WTC11 (cell line): Measurements from ENCODE around the gene NBAS.

Source experiments
- ATF1 ChIP-seq: sonication (generic); formaldehyde crosslinking; IDR thresholded peaks from 2 replicates; pipeline ENCODE4 v1.8.1; 2023; ENCODE audit warnings: mild to moderate bottlenecking, moderate library complexity, missing genetic modification reagents
- CREB1 ChIP-seq: sonication (generic); formaldehyde crosslinking; IDR thresholded peaks from 2 replicates; pipeline ENCODE4 v1.8.0; 2023; ENCODE audit warnings: mild to moderate bottlenecking, missing genetic modification reagents
- CTCF ChIP-seq: fragments of 200-600 bp; IDR thresholded peaks from 2 replicates; pipeline ENCODE4 v1.8.0; 2022; ENCODE audit warnings: antibody characterized with exemption
- E2F4 ChIP-seq: sonication (generic); formaldehyde crosslinking; IDR thresholded peaks from 2 replicates; pipeline ENCODE4 v1.8.1; 2022; ENCODE audit warnings: low read depth, mild to moderate bottlenecking, moderate library complexity, missing genetic modification reagents, borderline replicate concordance
- FOXJ3 ChIP-seq: sonication (generic); formaldehyde crosslinking; IDR thresholded peaks from 2 replicates; pipeline ENCODE4 v1.9.0; 2021; ENCODE audit warnings: missing genetic modification reagents, mild to moderate bottlenecking, borderline replicate concordance
- JUN ChIP-seq: sonication (generic); formaldehyde crosslinking; IDR thresholded peaks from 2 replicates; pipeline ENCODE4 v1.8.0; 2023; ENCODE audit warnings: mild to moderate bottlenecking, missing genetic modification reagents
- KAT7 ChIP-seq: sonication (generic); formaldehyde crosslinking; IDR thresholded peaks from 2 replicates; pipeline ENCODE4 v1.8.1; 2023; ENCODE audit warnings: missing genetic modification reagents, mild to moderate bottlenecking, borderline replicate concordance
- PRRX2 ChIP-seq: fragments of 250-450 bp; sonication (Bioruptor Pico); IDR thresholded peaks from 2 replicates; pipeline ENCODE4 v1.8.0; 2021; ENCODE audit warnings: mild to moderate bottlenecking
- ZNF263 ChIP-seq: sonication (generic); formaldehyde crosslinking; IDR thresholded peaks from 2 replicates; pipeline ENCODE4 v1.8.1; 2022; ENCODE audit warnings: low read depth, mild to moderate bottlenecking, moderate library complexity, missing genetic modification reagents
- ZNF281 ChIP-seq: sonication (generic); formaldehyde crosslinking; IDR thresholded peaks from 2 replicates; pipeline ENCODE4 v1.8.0; 2023; ENCODE audit warnings: mild to moderate bottlenecking, missing genetic modification reagents
- TF ChIP-seq, protein P1 (sequence below): sonication (generic); formaldehyde crosslinking; IDR thresholded peaks from 2 replicates; pipeline ENCODE4 v1.8.0; 2022; ENCODE audit warnings: mild to moderate bottlenecking, missing genetic modification reagents
- TF ChIP-seq, protein P2 (sequence below): sonication (generic); formaldehyde crosslinking; IDR thresholded peaks from 2 replicates; pipeline ENCODE4 v1.8.1; 2023; ENCODE audit warnings: mild to moderate bottlenecking, missing genetic modification reagents

- TF ChIP-seq, protein P1, sequence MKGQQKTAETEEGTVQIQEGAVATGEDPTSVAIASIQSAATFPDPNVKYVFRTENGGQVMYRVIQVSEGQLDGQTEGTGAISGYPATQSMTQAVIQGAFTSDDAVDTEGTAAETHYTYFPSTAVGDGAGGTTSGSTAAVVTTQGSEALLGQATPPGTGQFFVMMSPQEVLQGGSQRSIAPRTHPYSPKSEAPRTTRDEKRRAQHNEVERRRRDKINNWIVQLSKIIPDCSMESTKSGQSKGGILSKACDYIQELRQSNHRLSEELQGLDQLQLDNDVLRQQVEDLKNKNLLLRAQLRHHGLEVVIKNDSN (CRISPR knock-in tag), result no peak
- TF ChIP-seq, protein P2, sequence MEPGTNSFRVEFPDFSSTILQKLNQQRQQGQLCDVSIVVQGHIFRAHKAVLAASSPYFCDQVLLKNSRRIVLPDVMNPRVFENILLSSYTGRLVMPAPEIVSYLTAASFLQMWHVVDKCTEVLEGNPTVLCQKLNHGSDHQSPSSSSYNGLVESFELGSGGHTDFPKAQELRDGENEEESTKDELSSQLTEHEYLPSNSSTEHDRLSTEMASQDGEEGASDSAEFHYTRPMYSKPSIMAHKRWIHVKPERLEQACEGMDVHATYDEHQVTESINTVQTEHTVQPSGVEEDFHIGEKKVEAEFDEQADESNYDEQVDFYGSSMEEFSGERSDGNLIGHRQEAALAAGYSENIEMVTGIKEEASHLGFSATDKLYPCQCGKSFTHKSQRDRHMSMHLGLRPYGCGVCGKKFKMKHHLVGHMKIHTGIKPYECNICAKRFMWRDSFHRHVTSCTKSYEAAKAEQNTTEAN (CRISPR knock-in tag), result no peak
- no peak for TF ChIP-seq CTCF
- TF ChIP-seq ZNF263 (CRISPR knock-in tag), result no peak
- TF ChIP-seq ATF1 (CRISPR knock-in tag), result no peak
- no peak for TF ChIP-seq ZNF281
- TF ChIP-seq E2F4, result no peak
- no peak for TF ChIP-seq FOXJ3 (CRISPR knock-in tag)
- no peak for TF ChIP-seq KAT7 (CRISPR knock-in tag)
- no peak for TF ChIP-seq PRRX2
- no peak for TF ChIP-seq JUN (CRISPR knock-in tag)
- no peak for TF ChIP-seq CREB1 (CRISPR knock-in tag)
Measured at GRCh38 chr2:15284614-15285013, 276.5 kb downstream of the NBAS start.
